Cardiac septum (tissue), 1 donor: ENCODE data around the gene ARHGAP24. TPM values are rescaled to one million over a fixed set of nuclear protein-coding genes. Genes with fewer than 3 reads are reported as not detected.
"Not testable (repeated sequence)": the region's sequence is repeated elsewhere in the genome, so short reads cannot be mapped to it uniquely, and the experiment has no call there.

Experiments used
- DNase-seq: peaks from one replicate; pipeline ENCODE4 v3.0.0-alpha.2; 2020; ENCODE audit warnings: low spot score
- intact Hi-C: fragments of 100-400 bp; cut with DNase I; formaldehyde crosslinking; loops from one replicate; pipeline ENCODE4 v1.14.0; 2022
- total RNA-seq: library from RNA; stranded (reverse); fragmentation: NEBNext Ultra II Directional; extraction: Animal tissue kit (Norgen Biotek cat#: 25700); gene quantifications from one replicate; pipeline ENCODE4 v1.2.1, GENCODE V29; 2021
- donor health status: DM: no; HTN: no; CAD: no.

ARHGAP24 gene
- total RNA-seq, 1 donor from 2014 or later: 60.1 TPM

- intact Hi-C loops: no loop called here
- no peak for DNase-seq
These were observed 430.8 kb downstream of the ARHGAP24 start for GRCh38 chr4:85905761-85906160.

- DNase-seq: no peak
- intact Hi-C loops: no loop called here
These were observed 432.1 kb downstream of the ARHGAP24 start for GRCh38 chr4:85907001-85907400.

- DNase-seq: no peak
- intact Hi-C loops: no loop called here
These were observed 434.9 kb downstream of the ARHGAP24 start for GRCh38 chr4:85909851-85910250.

GRCh38 chr4:85910985-85911384, 436.0 kb downstream of the ARHGAP24 start:
- DNase-seq: no peak
- intact Hi-C loops: no loop called here

- no peak for DNase-seq
- intact Hi-C loops: no loop called here
These were observed 439.2 kb downstream of the ARHGAP24 start for GRCh38 chr4:85913931-85914694.

- intact Hi-C loops, DNase-seq: not testable (repeated sequence)
These were observed 440.6 kb downstream of the ARHGAP24 start for GRCh38 chr4:85915570-85915969.

GRCh38 chr4:85919200-85919887, 444.4 kb downstream of the ARHGAP24 start:
- intact Hi-C loops: no loop called here
- no peak for DNase-seq

- intact Hi-C loops: no loop called here
- no peak for DNase-seq
These were observed 450.1 kb downstream of the ARHGAP24 start for GRCh38 chr4:85925071-85925470.

GRCh38 chr4:85928775-85929591, 454.0 kb downstream of the ARHGAP24 start:
- intact Hi-C loops: no loop called here
- DNase-seq: no peak

GRCh38 chr4:85929961-85930665, 455.2 kb downstream of the ARHGAP24 start:
- no peak for DNase-seq
- intact Hi-C loops: no loop called here

- DNase-seq: no peak
- intact Hi-C loops: no loop called here
These were observed 457.7 kb downstream of the ARHGAP24 start for GRCh38 chr4:85932500-85933290.

- DNase-seq: no peak
- intact Hi-C loops: no loop called here
These were observed 458.3 kb downstream of the ARHGAP24 start for GRCh38 chr4:85933291-85933640.

- no peak for DNase-seq
- intact Hi-C loops: no loop called here
These were observed 462.6 kb downstream of the ARHGAP24 start for GRCh38 chr4:85937507-85937906.

GRCh38 chr4:85938062-85938461, 463.1 kb downstream of the ARHGAP24 start:
- intact Hi-C loops: no loop called here
- DNase-seq: no peak

- DNase-seq: no peak
- intact Hi-C loops: no loop called here
These were observed 464.0 kb downstream of the ARHGAP24 start for GRCh38 chr4:85938902-85939301.

GRCh38 chr4:85939595-85939994, 464.6 kb downstream of the ARHGAP24 start:
- intact Hi-C loops: no loop called here

GRCh38 chr4:85940151-85940550, 465.2 kb downstream of the ARHGAP24 start:
- intact Hi-C loops: no loop called here
- no peak for DNase-seq

More at GRCh38 chr4:85939595-85939994, 464.6 kb downstream of the ARHGAP24 start:
- DNase-seq: no peak

- intact Hi-C loops: no loop called here
- no peak for DNase-seq
These were observed 467.2 kb downstream of the ARHGAP24 start for GRCh38 chr4:85942107-85942506.

- intact Hi-C loops: no loop called here
- DNase-seq: no peak
These were observed 471.9 kb downstream of the ARHGAP24 start for GRCh38 chr4:85946821-85947220.
